ENCODE measurements around the gene TMEM245.

- TF ChIP-seq, protein P1, sequence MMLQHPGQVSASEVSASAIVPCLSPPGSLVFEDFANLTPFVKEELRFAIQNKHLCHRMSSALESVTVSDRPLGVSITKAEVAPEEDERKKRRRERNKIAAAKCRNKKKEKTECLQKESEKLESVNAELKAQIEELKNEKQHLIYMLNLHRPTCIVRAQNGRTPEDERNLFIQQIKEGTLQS (CRISPR knock-in tag; IDR thresholded peaks at IDR 0.05), result no peak
- TF ChIP-seq, protein P2, sequence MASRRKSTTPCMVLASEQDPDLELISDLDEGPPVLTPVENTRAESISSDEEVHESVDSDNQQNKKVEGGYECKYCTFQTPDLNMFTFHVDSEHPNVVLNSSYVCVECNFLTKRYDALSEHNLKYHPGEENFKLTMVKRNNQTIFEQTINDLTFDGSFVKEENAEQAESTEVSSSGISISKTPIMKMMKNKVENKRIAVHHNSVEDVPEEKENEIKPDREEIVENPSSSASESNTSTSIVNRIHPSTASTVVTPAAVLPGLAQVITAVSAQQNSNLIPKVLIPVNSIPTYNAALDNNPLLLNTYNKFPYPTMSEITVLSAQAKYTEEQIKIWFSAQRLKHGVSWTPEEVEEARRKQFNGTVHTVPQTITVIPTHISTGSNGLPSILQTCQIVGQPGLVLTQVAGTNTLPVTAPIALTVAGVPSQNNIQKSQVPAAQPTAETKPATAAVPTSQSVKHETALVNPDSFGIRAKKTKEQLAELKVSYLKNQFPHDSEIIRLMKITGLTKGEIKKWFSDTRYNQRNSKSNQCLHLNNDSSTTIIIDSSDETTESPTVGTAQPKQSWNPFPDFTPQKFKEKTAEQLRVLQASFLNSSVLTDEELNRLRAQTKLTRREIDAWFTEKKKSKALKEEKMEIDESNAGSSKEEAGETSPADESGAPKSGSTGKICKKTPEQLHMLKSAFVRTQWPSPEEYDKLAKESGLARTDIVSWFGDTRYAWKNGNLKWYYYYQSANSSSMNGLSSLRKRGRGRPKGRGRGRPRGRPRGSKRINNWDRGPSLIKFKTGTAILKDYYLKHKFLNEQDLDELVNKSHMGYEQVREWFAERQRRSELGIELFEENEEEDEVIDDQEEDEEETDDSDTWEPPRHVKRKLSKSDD (CRISPR knock-in tag; IDR thresholded peaks at IDR 0.05; ENCODE audit: low read depth), result no peak
- no peak for TF ChIP-seq CHD2 (IDR thresholded peaks at IDR 0.05; ENCODE audit: low read depth, low read length)
- TF ChIP-seq GLI4 (CRISPR knock-in tag; IDR thresholded peaks at IDR 0.05; ENCODE audit: borderline replicate concordance), result no peak
- no peak for TF ChIP-seq ARNT (IDR thresholded peaks at IDR 0.05)
Observed at GRCh38 chr9:109159583-109159982, 39.8 kb upstream of the TMEM245 start.

All from HepG2 (cell line).